ENCODE results near the gene NMNAT1. TPM values are rescaled to one million over a fixed set of nuclear protein-coding genes. Genes with fewer than 3 reads are reported as not detected.
"Not testable (repeated sequence)": the region's sequence is repeated elsewhere in the genome, so short reads cannot be mapped to it uniquely, and the experiment has no call there.

NMNAT1 gene
- total RNA-seq, 1 donor from 2014 or later = 16.7 TPM

DNA sequence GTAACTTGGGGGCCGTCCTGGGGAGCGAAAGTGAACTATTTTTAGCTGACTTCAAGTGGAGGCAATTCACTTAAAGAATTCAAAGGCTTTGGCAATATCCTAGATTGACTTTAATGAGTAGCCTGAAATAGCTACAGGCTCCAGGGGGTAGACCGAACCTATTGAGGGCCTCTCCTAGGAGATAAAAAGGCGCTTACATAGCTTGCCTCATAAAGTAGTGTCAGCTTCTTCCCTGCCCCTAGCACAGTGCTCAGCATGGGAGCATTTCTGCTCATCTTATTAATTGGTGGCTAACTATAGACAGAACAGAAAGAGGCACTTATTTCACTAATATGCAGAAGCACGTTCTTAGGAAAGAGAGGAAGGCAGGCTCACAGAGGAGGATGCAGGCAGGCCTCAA is 20.9 kb upstream of the NMNAT1 start:
- DNase-seq = no peak

DNA sequence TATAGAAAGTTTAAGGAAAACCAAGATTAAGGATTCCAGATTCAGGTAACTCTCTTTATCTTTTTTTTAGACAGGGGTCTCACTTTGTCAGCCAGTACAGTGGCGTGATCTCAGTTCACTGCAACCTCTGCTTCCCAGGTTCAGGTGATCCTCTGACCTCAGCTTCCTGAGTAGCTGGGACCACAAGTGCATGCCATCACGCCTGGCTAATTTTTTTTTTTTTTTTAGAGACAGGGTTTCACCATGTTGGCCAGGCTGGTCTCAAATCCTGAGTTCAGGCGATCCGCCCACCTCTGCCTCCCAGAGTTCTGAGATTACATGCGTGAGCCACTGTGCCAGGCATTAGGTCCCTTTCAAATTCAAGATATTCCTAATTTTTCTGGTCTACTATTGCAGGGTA is 16.0 kb upstream of the NMNAT1 start:
- no peak for DNase-seq

DNA sequence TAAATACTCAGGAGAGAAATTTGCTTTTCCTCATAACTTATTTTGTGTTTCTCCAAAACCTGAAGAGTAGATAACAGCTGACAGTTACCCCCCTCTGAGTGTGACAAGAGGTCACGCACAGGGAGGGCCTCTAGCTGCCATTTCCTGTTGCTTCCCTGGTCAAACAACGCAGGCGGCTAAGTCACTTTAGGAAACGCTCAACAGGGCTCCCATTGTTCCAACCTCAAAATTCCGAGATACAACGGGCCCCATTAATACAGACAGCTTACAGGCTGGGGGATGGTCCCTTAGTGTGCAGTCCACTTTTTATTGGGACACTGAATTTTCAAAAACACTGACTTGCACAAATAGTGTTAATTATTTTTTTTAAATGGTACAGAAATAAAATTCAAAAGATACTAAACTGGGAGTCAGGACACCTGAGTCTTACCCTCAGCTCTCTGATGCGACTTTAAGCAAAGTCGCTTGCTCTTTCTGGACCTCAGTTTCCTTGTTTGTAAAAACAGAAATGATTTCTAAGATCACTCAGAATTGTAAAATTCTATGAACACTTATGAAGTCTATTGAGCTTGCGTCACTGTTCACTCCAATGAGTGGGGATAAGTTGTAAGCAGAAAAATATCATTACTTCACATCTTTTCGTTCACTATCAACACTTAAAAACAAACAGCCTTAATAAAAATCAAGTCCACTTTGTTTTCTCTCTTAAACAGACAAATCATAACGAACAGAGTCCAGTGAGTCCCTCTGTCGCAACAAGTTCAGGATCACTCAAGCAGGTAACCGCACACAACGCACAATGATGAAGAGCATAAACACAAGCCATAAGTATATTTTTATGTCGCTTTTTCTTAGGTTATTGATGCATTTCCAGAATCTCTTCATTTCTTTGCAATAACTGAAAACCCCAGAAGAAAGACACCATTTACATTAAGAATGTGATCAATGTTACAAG is 13.6 kb upstream of the NMNAT1 start:
- peak; percentile 56 for DNase-seq

GRCh38 chr1:9942399-9942938 is 806 bp upstream of the NMNAT1 start:
- peak; percentile 80 for DNase-seq

DNA sequence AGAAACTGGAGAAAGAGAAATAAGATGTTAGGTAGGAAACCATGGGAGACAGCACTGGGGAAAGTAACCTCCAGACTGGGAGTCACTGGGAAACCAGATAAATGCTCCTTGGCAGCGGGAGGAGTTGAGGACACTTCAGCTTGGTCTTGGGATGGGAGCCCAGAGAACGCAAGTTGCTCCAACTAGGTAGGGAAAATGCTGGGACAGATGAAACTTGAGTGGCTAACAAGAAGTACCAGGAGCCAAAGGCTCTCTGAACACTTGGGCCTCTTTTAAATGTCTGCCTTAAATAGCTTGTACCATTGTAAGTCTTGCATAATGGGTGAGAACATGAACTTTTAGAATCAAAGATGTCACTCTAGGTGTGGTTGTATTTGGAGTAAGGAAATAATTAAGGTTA is 3.0 kb downstream of the NMNAT1 start:
- no peak for DNase-seq

DNA sequence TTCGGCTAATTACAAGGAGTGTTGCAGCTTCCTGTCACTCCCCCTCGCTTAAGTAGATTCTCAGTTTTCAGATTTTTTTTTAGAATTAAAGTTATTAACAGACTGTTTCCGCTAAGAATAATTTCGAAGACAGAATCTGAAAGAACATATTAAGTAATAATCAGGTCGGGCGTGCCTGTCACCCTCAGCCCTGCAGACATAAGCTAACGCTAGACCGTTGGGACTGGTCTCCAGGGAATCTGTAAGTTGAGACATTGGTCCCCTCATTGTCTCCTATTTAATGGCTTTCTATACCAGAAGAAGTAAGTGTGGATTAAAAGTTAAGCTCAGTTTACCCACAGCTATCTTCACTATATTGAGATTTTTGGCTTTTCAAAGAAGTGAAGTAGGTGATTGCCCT is 14.5 kb downstream of the NMNAT1 start:
- DNase-seq = no peak

- DNase-seq = no peak
Measured at GRCh38 chr1:9960011-9960410, 16.7 kb downstream of the NMNAT1 start.

DNA sequence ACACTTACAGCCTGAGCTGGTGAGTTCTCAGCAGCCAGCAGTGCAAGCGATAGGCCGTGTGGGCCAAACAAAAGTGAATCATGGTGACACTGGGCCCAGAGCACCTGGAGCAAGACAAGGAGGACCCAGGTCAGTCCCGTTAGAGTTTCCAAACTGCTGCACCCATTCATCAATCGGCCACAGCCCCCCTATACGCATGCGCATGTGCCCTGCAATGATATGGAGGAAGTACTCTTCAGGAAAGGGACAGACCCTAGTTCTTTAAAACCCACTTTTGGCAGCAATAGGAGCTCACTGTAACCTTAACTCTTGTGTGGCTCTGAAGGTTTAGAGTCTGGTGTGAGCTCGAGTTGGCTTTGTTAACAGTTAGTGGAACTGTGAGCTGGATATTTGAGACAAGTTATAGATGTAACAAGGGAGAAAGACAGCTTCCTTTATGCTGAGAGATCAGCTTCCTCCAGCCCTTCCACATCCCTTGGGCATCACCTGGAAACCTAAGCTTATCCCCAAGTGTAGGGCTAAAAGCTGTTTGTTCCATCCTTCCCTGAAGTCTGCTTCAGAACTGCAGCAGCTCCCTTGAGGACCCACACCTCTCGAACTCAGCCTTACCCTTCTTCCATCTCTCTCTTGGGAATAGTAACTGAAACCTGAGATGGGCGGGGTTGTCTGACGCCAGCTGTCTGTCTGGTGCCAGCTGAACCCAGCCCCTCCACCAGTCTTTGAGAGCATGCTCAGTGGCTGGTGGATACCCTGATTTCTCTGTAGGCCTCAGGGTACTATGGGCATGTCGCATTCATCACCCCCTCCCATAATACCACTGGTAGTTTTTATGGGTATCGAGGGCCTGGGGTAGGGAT is 17.7 kb downstream of the NMNAT1 start:
- DNase-seq = no peak

- DNase-seq = no peak
Measured at GRCh38 chr1:9984253-9984652, 41.0 kb downstream of the NMNAT1 start.

GRCh38 chr1:9985001-9985400 is 41.7 kb downstream of the NMNAT1 start:
- no peak for DNase-seq

DNA sequence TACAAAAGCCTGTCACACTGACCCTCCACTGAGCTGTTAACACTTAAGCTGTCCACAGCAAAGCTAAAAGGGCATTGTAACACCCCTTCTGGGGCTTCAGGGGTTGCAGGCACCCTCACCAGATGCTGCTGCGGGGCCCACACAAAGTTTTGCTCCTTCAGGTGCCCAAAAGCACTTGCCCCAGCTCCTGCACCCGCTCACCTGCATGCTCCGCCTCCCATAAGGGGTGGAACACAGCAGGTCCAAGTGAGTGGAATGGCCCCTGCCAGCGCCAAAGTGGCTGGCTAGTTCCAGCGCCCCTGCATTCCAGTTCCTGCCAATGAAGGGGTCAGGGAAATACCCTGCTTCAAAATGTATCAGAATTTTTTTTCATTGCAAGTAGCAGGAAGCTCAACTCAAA is 46.5 kb downstream of the NMNAT1 start:
- DNase-seq = no peak

- DNase-seq = peak; percentile 87
Measured at GRCh38 chr1:9990944-9991343, 47.7 kb downstream of the NMNAT1 start.

- peak; percentile 30 for DNase-seq
Measured at GRCh38 chr1:9992910-9993309, 49.6 kb downstream of the NMNAT1 start.

DNA sequence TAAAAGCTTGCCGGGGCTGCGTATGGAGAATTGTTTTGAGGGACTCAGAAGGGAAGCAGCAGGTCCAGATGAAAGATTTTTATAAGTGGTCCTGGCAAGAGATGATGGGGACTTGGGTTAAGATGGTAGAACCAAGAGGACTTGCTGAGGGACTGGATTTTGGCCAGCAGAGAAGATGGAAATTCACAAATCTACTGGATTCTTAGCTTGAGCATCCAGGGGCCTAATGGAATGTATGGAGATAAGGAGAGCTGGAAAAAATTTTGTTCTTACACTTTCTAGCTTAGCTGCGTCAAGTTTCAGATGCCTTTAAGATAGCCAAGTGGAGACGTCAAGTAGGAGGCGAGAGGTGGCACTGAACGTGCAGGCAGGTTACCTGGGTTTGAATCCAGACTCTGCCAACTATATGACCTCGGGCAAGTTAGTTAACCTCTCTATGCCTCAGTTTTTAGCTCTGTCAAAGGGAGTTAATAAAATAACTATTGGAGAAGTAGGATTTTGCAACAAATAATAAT is 50.3 kb downstream of the NMNAT1 start:
- no peak for DNase-seq

DNA sequence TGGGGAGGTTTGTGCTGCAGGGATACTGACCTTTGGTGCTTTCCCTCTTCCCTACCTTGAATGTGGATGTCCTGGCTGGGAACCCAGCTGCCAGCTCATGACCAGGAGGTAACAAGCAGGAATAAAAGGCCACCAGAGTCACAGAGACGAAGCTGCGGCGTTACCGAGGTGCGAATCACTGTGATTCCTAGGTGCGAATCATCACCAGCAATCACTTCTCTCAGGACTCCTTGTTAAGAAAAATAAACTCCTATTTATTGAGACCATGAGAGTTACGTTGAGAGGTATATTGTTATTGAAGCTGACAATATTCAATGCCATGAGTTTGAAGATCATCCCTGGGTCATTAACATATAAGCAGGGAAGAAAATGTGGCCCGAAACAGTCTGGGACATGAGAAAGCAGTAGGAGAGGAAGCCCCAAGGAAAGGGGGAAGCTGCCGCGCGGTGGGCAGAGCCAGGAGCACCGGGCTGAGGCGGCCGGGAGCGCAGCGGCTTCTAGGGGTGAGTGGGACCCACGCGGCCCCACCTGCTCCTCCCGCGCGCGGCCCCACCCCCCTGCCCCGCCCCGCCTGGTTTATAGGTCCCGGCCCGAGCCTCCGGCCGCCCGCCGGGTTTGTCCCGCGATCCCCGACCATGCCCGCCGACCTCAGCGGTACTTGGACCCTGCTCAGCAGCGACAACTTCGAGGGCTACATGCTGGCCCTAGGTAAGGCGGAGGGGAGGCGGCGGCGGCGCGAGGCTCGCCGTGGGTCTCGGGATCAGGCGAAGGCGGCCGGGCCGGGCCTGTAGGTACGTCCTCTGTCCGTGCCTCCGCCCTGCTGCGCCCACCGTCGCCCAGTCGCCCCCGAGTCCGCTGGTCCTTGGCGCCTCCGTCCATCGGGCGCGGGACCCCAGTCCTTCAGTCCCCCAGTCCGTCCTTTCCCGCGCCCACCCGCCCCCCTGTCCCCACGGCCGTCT is 53.6 kb downstream of the NMNAT1 start, which contains the start of gene RBP7:
RBP7 (plus strand) TSS at position 605 of the 959 bp plus-strand sequence; CDS start at position 636, 31 bp downstream.
- DNase-seq = no peak

DNA sequence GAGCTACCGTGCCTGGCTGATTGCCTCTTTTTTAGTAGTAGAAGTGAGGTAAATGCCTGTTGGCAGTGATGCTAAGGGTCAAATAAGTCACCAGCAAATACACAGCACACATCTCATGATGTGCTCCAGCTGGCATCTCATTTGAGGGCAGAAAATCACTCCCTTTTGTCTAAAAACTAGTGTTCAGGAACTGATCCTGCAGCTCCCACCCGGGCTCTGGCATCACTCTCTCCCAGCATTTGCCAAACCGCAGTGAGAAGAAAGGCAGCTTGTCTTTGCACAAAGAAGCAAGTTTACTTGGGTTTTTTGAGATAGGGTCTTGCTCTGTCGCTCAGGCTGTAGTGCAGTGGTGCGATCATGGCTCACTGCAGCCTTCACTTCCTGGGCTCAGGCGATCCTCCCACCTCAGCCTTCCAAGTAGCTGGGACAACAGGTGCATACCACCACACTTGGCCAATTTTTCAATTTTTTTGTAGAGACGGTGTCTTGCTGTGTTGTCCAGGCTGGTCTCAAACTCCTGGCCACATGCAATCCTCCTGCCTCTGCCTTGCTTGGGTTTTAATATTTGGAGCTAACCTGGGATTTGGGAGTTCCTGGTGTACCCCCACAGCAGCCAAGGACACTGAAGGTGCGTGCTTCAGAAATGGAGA is 57.9 kb downstream of the NMNAT1 start:
- DNase-seq = no peak

DNA sequence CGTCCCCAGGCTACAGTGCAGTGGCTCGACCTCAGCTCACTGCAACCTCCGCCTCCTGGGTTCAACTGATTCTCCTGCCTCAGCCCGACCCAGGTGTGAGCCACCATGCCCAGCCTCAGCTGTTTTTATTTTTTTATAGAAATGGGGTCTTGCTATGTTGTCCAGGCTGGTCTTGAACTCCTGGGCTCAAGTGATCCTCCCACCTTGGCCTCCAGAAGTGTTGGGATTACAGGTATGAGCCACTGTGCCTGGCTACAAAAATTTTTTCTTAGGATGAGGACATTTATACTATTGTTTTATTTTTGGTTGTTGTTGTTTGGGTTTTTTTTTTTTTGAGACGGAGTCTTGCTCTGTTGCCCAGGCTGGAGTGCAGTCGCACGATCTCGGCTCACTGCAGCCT is 62.0 kb downstream of the NMNAT1 start:
- not testable (repeated sequence) for DNase-seq

DNA sequence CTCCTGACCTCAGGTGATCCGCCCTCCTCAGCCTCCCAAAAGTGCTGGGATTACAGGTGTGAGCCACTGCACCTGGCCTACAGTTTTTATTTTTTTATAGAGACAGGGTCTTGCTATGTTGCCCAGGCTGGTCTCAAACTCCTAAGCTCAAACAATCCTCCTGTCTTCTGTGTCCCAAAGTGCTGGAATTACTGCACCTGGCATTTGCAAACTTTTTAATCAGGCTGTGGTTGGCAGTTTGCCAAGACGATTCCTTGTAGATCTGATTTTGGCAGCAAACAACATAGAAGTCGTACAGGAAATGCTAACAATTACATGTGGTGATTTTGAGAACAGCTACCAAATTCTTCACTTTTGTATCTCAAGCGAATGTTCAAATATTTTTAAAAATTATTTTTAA is 63.9 kb downstream of the NMNAT1 start:
- DNase-seq = peak; percentile 73

DNA sequence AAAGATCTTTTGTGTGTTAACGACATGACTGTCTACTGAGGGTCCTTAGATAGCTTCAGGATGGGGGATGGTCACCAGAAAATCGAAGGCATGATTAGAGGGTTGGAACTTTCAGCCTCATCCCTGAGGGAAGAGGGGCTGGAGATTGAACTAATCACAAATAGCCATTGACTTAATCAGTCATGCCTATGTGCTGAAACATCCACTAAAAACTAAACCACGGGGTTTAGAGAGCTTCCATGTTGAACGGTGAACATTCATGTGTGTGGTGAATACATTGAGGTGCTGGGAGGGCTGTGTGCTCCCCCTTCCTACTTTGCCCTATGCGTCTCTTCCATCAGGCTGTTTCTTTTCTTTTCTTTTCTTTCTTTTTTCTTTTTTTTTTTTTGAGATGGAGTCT is 70.7 kb downstream of the NMNAT1 start:
- no peak for DNase-seq

DNA sequence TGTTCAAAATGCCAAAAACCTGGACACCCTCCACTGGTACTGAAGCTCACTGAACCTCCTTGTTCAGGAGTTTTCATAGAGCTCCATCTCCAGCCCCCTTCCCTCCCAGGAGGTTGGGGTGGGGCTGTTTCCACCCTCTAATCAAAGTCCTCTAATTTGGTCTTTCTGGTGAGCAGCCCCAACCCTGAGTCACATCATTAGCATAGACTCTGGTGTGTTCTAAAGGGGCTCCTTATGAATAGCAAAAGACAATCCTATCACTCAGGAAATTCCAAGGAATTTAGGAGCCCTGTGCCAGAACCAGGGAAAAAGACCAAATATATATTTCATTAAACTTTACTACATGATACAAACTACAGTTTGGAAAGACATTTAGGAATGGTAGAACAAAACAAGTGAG is 76.3 kb downstream of the NMNAT1 start:
- no peak for DNase-seq

- DNase-seq = no peak
Measured at GRCh38 chr1:10020086-10020485, 76.8 kb downstream of the NMNAT1 start.

Measured in dermis blood vessel endothelial cell (primary cell).